HCT116 (cell line): ENCODE data around the gene TBC1D1. TPM values are rescaled to one million over a fixed set of nuclear protein-coding genes. Genes with fewer than 3 reads are reported as not detected.

Experiments
- ATAC-seq: fragments of 200-7000 bp; cut with Tn5 transposase; 2 replicates; pipeline ENCODE4 v1.9.1; 2020; ENCODE audit warnings: mild to moderate bottlenecking, moderate library complexity
- BruUV-seq: library from RNA; stranded (reverse); fragments of 400-500 nt; replicated peaks from 2 replicates; lab custom pipeline; 2021; lab: Mats Ljungman, UMichigan
- CTCF ChIA-PET: fragments of 300-600 bp; sonication (Branson Sonifier 250); formaldehyde crosslinking; loops from one replicate; lab custom pipeline; 2021; ENCODE audit warnings: antibody characterized with exemption; lab: Charles Lee
- POLR2A ChIA-PET: fragments of 300-600, 350-600 bp; sonication (Branson Sonifier 250); formaldehyde crosslinking; loops from one replicate; lab custom pipeline; 2021; ENCODE audit warnings: antibody characterized with exemption; lab: Charles Lee
- RAD21 ChIA-PET, 2 experiments: fragments of 300-600 bp; sonication (Branson Sonifier 250); formaldehyde crosslinking; loops; one replicate each; lab custom pipeline; 2023; ENCODE audit warnings: low total read pairs in 2 of 2; ENCODE audit not compliant: uncharacterized antibody in 2 of 2, unreplicated experiment in 2 of 2, low non-redundant PET in 1 of 2; lab: Charles Lee
- DNase-seq: peaks from one replicate; pipeline ENCODE4 v3.0.0-alpha.2; 2010; ENCODE audit warnings: low read depth, low spot score
- H2AFZ ChIP-seq: fragments of 200-600 bp; shearing (Covaris generic), sonication (generic); 2 replicates; pipeline ENCODE4 v1.6.1; 2017; ENCODE audit warnings: low read depth, mixed run types, mixed read lengths, antibody characterized with exemption, low read length; ENCODE audit not compliant: poor library complexity, severe bottlenecking
- H3K27ac ChIP-seq: 2 replicates; pipeline ENCODE4 v1.5.1; 2012; ENCODE audit warnings: low read depth, low read length
- H3K27me3 ChIP-seq: fragments of 200-600 bp; sonication (generic); 2 replicates; pipeline ENCODE4 v1.6.1; 2016; ENCODE audit warnings: mixed run types, low read length, mixed read lengths; ENCODE audit not compliant: insufficient read depth
- H3K36me3 ChIP-seq, 2 experiments: fragments of 200-500 bp in 1 of 2; fragments of 200-600 bp in 1 of 2; sonication (Bioruptor generic) in 1 of 2; sonication (generic) in 1 of 2; 2 replicates each; pipeline versions ENCODE4 v1.5.1 to v1.6.1; 2014 to 2016; ENCODE audit warnings: low read length in 2 of 2, inconsistent platforms in 1 of 2, mixed read lengths in 1 of 2, mixed run types in 1 of 2; ENCODE audit not compliant: insufficient read depth in 2 of 2, control insufficient read depth in 1 of 2
- H3K4me1 ChIP-seq, 2 experiments: fragments of 200-600 bp in 1 of 2; sonication (generic) in 1 of 2; 2 replicates each; pipeline versions ENCODE4 v1.5.1 to v1.6.1; 2012 to 2017; ENCODE audit warnings: low read length in 2 of 2, inconsistent platforms in 1 of 2, mild to moderate bottlenecking in 1 of 2, mixed read lengths in 1 of 2, mixed run types in 1 of 2, moderate library complexity in 1 of 2; ENCODE audit not compliant: insufficient read depth in 2 of 2, control insufficient read depth in 1 of 2
- H3K4me2 ChIP-seq: fragments of 200-600 bp; sonication (generic); 2 replicates; pipeline ENCODE4 v1.6.1; 2017; ENCODE audit warnings: mixed run types, low read length, mixed read lengths
- H3K4me3 ChIP-seq, 2 experiments: fragments of 200-600 bp in 1 of 2; sonication (generic) in 1 of 2; replicated peaks in 1 of 2; 2 replicates each; pipeline ENCODE4 v1.5.1; 2011 to 2016; ENCODE audit warnings: low read length in 2 of 2, control low read depth in 1 of 2, low read depth in 1 of 2, mild to moderate bottlenecking in 1 of 2, mixed read lengths in 1 of 2, mixed run types in 1 of 2
- H3K79me2 ChIP-seq: fragments of 200-600 bp; sonication (generic); 2 replicates; pipeline ENCODE4 v1.6.1; 2017; ENCODE audit warnings: mild to moderate bottlenecking, mixed run types, low read length, moderate library complexity, mixed read lengths; ENCODE audit not compliant: insufficient read depth
- H3K9ac ChIP-seq: fragments of 200-600 bp; sonication (generic); 2 replicates; pipeline ENCODE4 v1.6.1; 2016; ENCODE audit warnings: low read length, mixed read lengths
- H3K9me2 ChIP-seq: fragments of 200-600 bp; sonication (generic), shearing (Covaris generic); 2 replicates; pipeline ENCODE4 v1.6.1; 2017; ENCODE audit warnings: mixed run types, mild to moderate bottlenecking, moderate library complexity; ENCODE audit not compliant: insufficient read depth
- H3K9me3 ChIP-seq, 2 experiments: fragments of 200-500 bp in 1 of 2; fragments of 200-600 bp in 1 of 2; sonication (Bioruptor generic) in 1 of 2; sonication (generic) in 1 of 2; 2 replicates each; pipeline ENCODE4 v1.6.1; 2014 to 2017; ENCODE audit warnings: low read length in 2 of 2, mixed read lengths in 2 of 2, inconsistent platforms in 1 of 2, low read depth in 1 of 2, mild to moderate bottlenecking in 1 of 2, mixed run types in 1 of 2, moderate library complexity in 1 of 2; ENCODE audit not compliant: control insufficient read depth in 1 of 2, insufficient read depth in 1 of 2
- H4K20me1 ChIP-seq: fragments of 200-600 bp; sonication (generic), shearing (Covaris generic); 2 replicates; pipeline ENCODE4 v1.6.1; 2017; ENCODE audit warnings: mixed run types, mild to moderate bottlenecking, moderate library complexity; ENCODE audit not compliant: insufficient read depth
- CTCF ChIP-seq, 3 experiments: fragments of 200-600 bp in 1 of 3; sonication (generic) in 1 of 3; IDR thresholded peaks in 2 of 3; conservative IDR thresholded peaks in 1 of 3; 2 replicates each; pipeline ENCODE4 v1.5.1; 2012 to 2017; ENCODE audit warnings: low read depth in 2 of 3, low read length in 2 of 3, antibody characterized with exemption in 1 of 3, borderline replicate concordance in 1 of 3, control low read depth in 1 of 3, mild to moderate bottlenecking in 1 of 3, mixed read lengths in 1 of 3, mixed run types in 1 of 3, moderate library complexity in 1 of 3; ENCODE audit not compliant: insufficient read depth in 1 of 3
- ELF1 ChIP-seq: IDR thresholded peaks from 2 replicates; pipeline ENCODE4 v1.6.1; 2012; ENCODE audit warnings: low read depth, borderline replicate concordance
- FOSL1 ChIP-seq: IDR thresholded peaks from 2 replicates; pipeline ENCODE4 v1.6.1; 2012; ENCODE audit warnings: low read depth
- POLR2A ChIP-seq: IDR thresholded peaks from 2 replicates; pipeline ENCODE4 v1.7.0; 2011; ENCODE audit warnings: borderline replicate concordance; ENCODE audit not compliant: insufficient read depth, insufficient read length; ENCODE audit errors: extremely low read depth
- POLR2AphosphoS5 ChIP-seq: IDR thresholded peaks from 2 replicates; pipeline ENCODE4 v1.6.1; 2011; ENCODE audit warnings: mild to moderate bottlenecking, low read depth, low read length, moderate library complexity
- ZFX ChIP-seq: fragments of 450-650 bp; IDR thresholded peaks from 2 replicates; pipeline ENCODE4 v1.6.1; 2017
- intact Hi-C: fragments of 100-400 bp; cut with micrococcal nuclease; formaldehyde crosslinking; loops from 2 replicates; pipeline ENCODE4 v1.10.0; 2022
- total RNA-seq: library from RNA; stranded (reverse); gene quantifications from one replicate; pipeline ENCODE4 v1.2.1, GENCODE V29; 2021; ENCODE audit not compliant: unreplicated experiment

The TBC1D1 gene
- total RNA-seq, 1 experiment from 2014 or later = 82.7 TPM

- intact Hi-C loops = no loop called here
- Histone ChIP-seq H3K4me1 (peaks cover 4 to 13% of the 10 kb centered on the region in 2 experiments; a peak in 2 of 4 replicates), H2AFZ (peak overlapping the region; percentile 44), H3K36me3 (0 out of 4 replicates have a peak, but pooled peaks cover 0 to 2% of the 10 kb centered on the region in 2 experiments), H3K4me3 (peak overlapping the region; percentile 57 to 73), H3K9ac (peak overlapping the region; percentile 65), H3K9me2 (no peaks in the 10 kb centered on the region), H3K27me3 (no peaks in the 10 kb centered on the region), H3K9me3 (no peaks in the 10 kb centered on the region), H3K4me2 (peak overlapping the region; percentile 83), H3K79me2 (no peaks in the 10 kb centered on the region), H3K27ac (peak overlapping the region; percentile 52; the same call in 1 of the 2 replicates), H4K20me1 (no peaks in the 10 kb centered on the region)
- peak; percentile 80 for ATAC-seq
- CTCF ChIA-PET = interaction anchor here (0.6 to 1.0 kb wide), 3 partner anchors 57 to 223 kb away, joined by 3 to 5 read pairs (median 4); no protein-coding TSS in a partner anchor
- no TSS peak for BruUV-seq
- DNase-seq = no peak
- TF ChIP-seq POLR2AphosphoS5 (no peak), POLR2A (no peak), ZFX (peak; percentile 27; the same call in 1 of the 2 replicates), FOSL1 (no peak), ELF1 (no peak), CTCF (IDR thresholded peaks at IDR 0.05 in 2 of 3, conservative IDR thresholded peaks at IDR 0.05 in 1 of 3; ENCODE audit: borderline replicate concordance in 1 of 3, insufficient read depth in 1 of 3, low read depth in 2 of 3, low read length in 2 of 3) (0 out of 6 replicates have a peak, but pooled peaks of 1 of the 3 experiments have one; percentile 2)
- POLR2A ChIA-PET = interaction anchor here (0.7 kb wide), 1 partner anchor 1076 kb away, joined by 3 read pairs; no protein-coding TSS in a partner anchor
- RAD21 ChIA-PET = no interaction called here
Observed at GRCh38 chr4:37891260-37892159, 626 bp downstream of the TBC1D1 start.
